HepG2 (cell line): ENCODE results near the gene TEDC2. TPM values are rescaled to one million over a fixed set of nuclear protein-coding genes. Genes with fewer than 3 reads are reported as not detected.
A peak's percentile ranks its signal among the peaks of the same experiment; 100 is the strongest.

Experiments used
- ATAC-seq: fragments of 200-7000 bp; cut with Tn5 transposase; 3 replicates; pipeline ENCODE4 v1.9.1; 2020; ENCODE audit warnings: mild to moderate bottlenecking, moderate library complexity
- BruUV-seq: library from RNA; stranded (reverse); fragments of 400-500 nt; replicated peaks from 2 replicates; lab custom pipeline; 2021; lab: Mats Ljungman, UMichigan
- CTCF ChIA-PET: fragments of 300-600 bp; formaldehyde crosslinking; extraction: SDS; loops from one replicate; lab custom pipeline; 2021; ENCODE audit warnings: low total read pairs, inconsistent platforms, low intra/inter-chr PET ratio; lab: Yijun Ruan, JAX
- POLR2A ChIA-PET: fragments of 350-600 bp; sonication (Branson Sonifier 250); formaldehyde crosslinking; loops from one replicate; lab custom pipeline; 2020; ENCODE audit warnings: antibody characterized with exemption, inconsistent platforms; lab: Yijun Ruan, JAX
- DNase-seq: peaks from one replicate; pipeline ENCODE4 v3.0.0-alpha.2; 2015; ENCODE audit warnings: low spot score
- FAIRE-seq: peaks from 3 replicates; lab custom pipeline; 2011; peaks lifted over from hg19 to GRCh38; lab: Jason Lieb, UNC
- H2AFZ ChIP-seq: one replicate; pipeline ENCODE4 v1.6.1; 2011; ENCODE audit warnings: low read length, inconsistent platforms
- H3K27ac ChIP-seq: fragments of 300-600 bp; 3 replicates; pipeline ENCODE4 v1.8.0; 2011; ENCODE audit warnings: mixed run types, mild to moderate bottlenecking, mixed read lengths, low read length, inconsistent platforms; ENCODE audit not compliant: insufficient read depth; ENCODE audit errors: extremely low read length
- H3K27me3 ChIP-seq, 2 experiments: fragments of 200-600 bp in 1 of 2; 2 replicates in 1 of 2; 3 replicates in 1 of 2; pipeline versions ENCODE4 v1.6.0 to v1.8.0; 2011; ENCODE audit warnings: low read length in 2 of 2, mild to moderate bottlenecking in 2 of 2, moderate library complexity in 2 of 2, inconsistent platforms in 1 of 2; ENCODE audit not compliant: insufficient read depth in 2 of 2, control insufficient read depth in 1 of 2
- H3K36me3 ChIP-seq, 2 experiments: fragments of 200-600 bp in 1 of 2; replicated peaks in 1 of 2; 2 replicates in 1 of 2; 3 replicates in 1 of 2; pipeline versions ENCODE4 v1.5.1 to v1.8.0; 2011; ENCODE audit warnings: low read length in 2 of 2, inconsistent platforms in 1 of 2; ENCODE audit not compliant: insufficient read depth in 2 of 2, control insufficient read depth in 1 of 2
- H3K4me1 ChIP-seq: 2 replicates; pipeline ENCODE4 v1.5.1; 2012; ENCODE audit warnings: low read length, inconsistent platforms; ENCODE audit not compliant: insufficient read depth
- H3K4me2 ChIP-seq: 2 replicates; pipeline ENCODE4 v1.6.0; 2011; ENCODE audit warnings: low read depth, low read length, inconsistent platforms
- H3K4me3 ChIP-seq, 3 experiments: fragments of 200-600 bp in 1 of 3; sonication (generic), shearing (Covaris generic) in 1 of 3; replicated peaks in 1 of 3; 2 replicates each; pipeline ENCODE4 v1.5.1; 2011 to 2016; ENCODE audit warnings: low read length in 3 of 3, inconsistent platforms in 2 of 3, low read depth in 2 of 3, mild to moderate bottlenecking in 2 of 3, control low read depth in 1 of 3, mixed read lengths in 1 of 3; ENCODE audit not compliant: insufficient read depth in 1 of 3
- H3K79me2 ChIP-seq: one replicate; pipeline ENCODE4 v1.6.1; 2011; ENCODE audit warnings: low read length, inconsistent platforms; ENCODE audit not compliant: insufficient read depth
- H3K9ac ChIP-seq: 2 replicates; pipeline ENCODE4 v1.6.0; 2011; ENCODE audit warnings: mild to moderate bottlenecking, low read depth, low read length, inconsistent platforms; ENCODE audit not compliant: insufficient read depth
- H3K9me3 ChIP-seq: 2 replicates; pipeline ENCODE4 v1.5.1; 2012; ENCODE audit warnings: mild to moderate bottlenecking, low read length
- H4K20me1 ChIP-seq: 2 replicates; pipeline ENCODE4 v1.6.0; 2011; ENCODE audit warnings: inconsistent platforms, mild to moderate bottlenecking, low read length, moderate library complexity; ENCODE audit not compliant: insufficient read depth
- NR2C2 ChIP-seq: sonication (generic); formaldehyde crosslinking; IDR thresholded peaks from 2 replicates; pipeline ENCODE4 v1.4.0; 2020; ENCODE audit warnings: missing genetic modification reagents, mild to moderate bottlenecking, moderate library complexity, borderline replicate concordance
- SIN3A ChIP-seq: IDR thresholded peaks from 2 replicates; pipeline ENCODE4 v1.6.1; 2011; ENCODE audit warnings: low read depth, mild to moderate bottlenecking, control low read depth, low read length, borderline replicate concordance
- STAG1 ChIP-seq: sonication (generic); formaldehyde crosslinking; IDR thresholded peaks from 2 replicates; pipeline ENCODE4 v1.4.0; 2020; ENCODE audit warnings: missing genetic modification reagents
- XRCC5 ChIP-seq: fragments of 200-400 bp; formaldehyde crosslinking; optimal IDR thresholded peaks from 2 replicates; pipeline ENCODE3; 2017; ENCODE audit warnings: mild to moderate bottlenecking, low read length
- ZNF251 ChIP-seq: sonication (generic); formaldehyde crosslinking; IDR thresholded peaks from 2 replicates; pipeline ENCODE4 v1.9.0; 2021; ENCODE audit warnings: mild to moderate bottlenecking, missing genetic modification reagents
- ZNF333 ChIP-seq: sonication (generic); formaldehyde crosslinking; IDR thresholded peaks from 2 replicates; pipeline ENCODE4 v1.4.0; 2020; ENCODE audit warnings: mild to moderate bottlenecking, missing genetic modification reagents, borderline replicate concordance
- ZNF746 ChIP-seq: sonication (generic); formaldehyde crosslinking; IDR thresholded peaks from 2 replicates; pipeline ENCODE4 v1.8.0; 2022; ENCODE audit warnings: mild to moderate bottlenecking, missing genetic modification reagents
- ZNF781 ChIP-seq: sonication (generic); formaldehyde crosslinking; IDR thresholded peaks from 2 replicates; pipeline ENCODE4 v1.5.1; 2020; ENCODE audit warnings: borderline replicate concordance, mild to moderate bottlenecking, missing genetic modification reagents; ENCODE audit errors: not compliant biosample characterization
- WGBS: methylation state at CpG from one replicate; pipeline ENCODE4 v1.1.6; 2017; ENCODE audit warnings: low lambda C conversion rate; 5-methylcytosine and 5-hydroxymethylcytosine counted together
- in situ Hi-C: cut with HindIII; loops from 2 replicates; pipeline ENCODE4 v1.10.0; 2017; ENCODE audit warnings: low pct_unique_long_range_greater_than_20kb; ENCODE audit not compliant: extremely low pct_ligation_motif_present
- intact Hi-C: fragments of 100-400 bp; cut with micrococcal nuclease; formaldehyde crosslinking; loops from one replicate; pipeline ENCODE4 v1.10.0; 2022; ENCODE audit not compliant: unreplicated experiment
- polyA plus RNA-seq, 8 experiments: library from polyadenylated mRNA; depleted of rRNA in 3 of 8; stranded (reverse) in 7 of 8; unstranded in 1 of 8; fragments of >200 nt; fragmentation: Illumina TruSeq in 4 of 8; extraction: Trizol in 4 of 8; gene quantifications; 2 replicates each; pipeline versions ENCODE4 v1.2.1 to v1.2.3, GENCODE V29; 2011 to 2016; ENCODE audit warnings: low read depth in 4 of 8, missing spikeins in 1 of 8, mixed read lengths in 1 of 8; ENCODE audit not compliant: insufficient read depth in 1 of 8
- total RNA-seq, 5 experiments: library from RNA; depleted of rRNA; stranded (reverse); fragments of >200 nt; fragmentation: Illumina TruSeq; extraction: Trizol; gene quantifications; 2 replicates each; pipeline ENCODE4 v1.2.3, GENCODE V29; 2016; ENCODE audit warnings: low read depth in 1 of 5
- TF ChIP-seq, protein P1 (sequence below): sonication (generic); formaldehyde crosslinking; IDR thresholded peaks from 2 replicates; pipeline ENCODE4; 2020; ENCODE audit warnings: missing genetic modification reagents, mild to moderate bottlenecking, borderline replicate concordance

The TEDC2 gene
- total and polyA plus RNA-seq, 2 of the 13 experiments (the other 11 are each of a cell fraction or from before 2014, with no cell fraction given), result 6.2 to 24.4 TPM

DNA sequence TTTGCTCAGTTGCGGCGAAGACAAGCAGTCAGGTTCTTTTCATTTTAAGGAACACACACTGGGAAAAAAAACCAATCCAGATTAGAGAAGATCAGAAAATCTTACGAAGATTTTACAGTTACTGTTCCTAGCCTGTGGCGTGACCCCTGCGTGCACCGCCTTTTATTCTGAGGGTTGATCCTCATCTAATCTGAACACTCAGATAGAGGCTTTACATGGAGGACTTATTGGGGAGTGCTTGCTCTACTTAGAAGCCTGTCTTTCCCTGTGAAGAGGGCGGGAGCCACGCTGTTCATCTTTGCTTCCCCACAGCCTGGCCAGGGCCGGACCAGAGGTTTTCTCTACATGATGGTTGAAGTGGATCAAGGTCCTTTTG is 16.4 kb downstream of the TEDC2 start:
- peak; percentile 12; the same call in 2 of the 3 replicates for ATAC-seq
- Histone ChIP-seq H4K20me1 (peaks cover 20% of the 10 kb centered on the region), H3K4me1 (peaks cover 63% of the 10 kb centered on the region), H3K36me3 (peaks cover 2 to 5% of the 10 kb centered on the region in 2 experiments; a peak in 2 of 5 replicates), H3K4me3 (peak overlapping the region; percentile 74 to 85 (median 79)), H2AFZ (no peak overlapping the region), H3K27ac (peak overlapping the region; percentile 53), H3K9me3 (no peaks in the 10 kb centered on the region), H3K27me3 (peaks cover 0 to 3% of the 10 kb centered on the region in 2 experiments; a peak in 2 of 5 replicates), H3K79me2 (peaks cover 27% of the 10 kb centered on the region), H3K9ac (peak overlapping the region; percentile 71; the same call in 1 of the 2 replicates), H3K4me2 (peak overlapping the region; percentile 88)
- DNase-seq, result no peak
- in situ Hi-C loops, result no loop called here
- intact Hi-C loops, result no loop called here
- ChIA-PET CTCF (no interaction called here), POLR2A (interaction anchor here (1.0 kb wide), 2 partner anchors 56 to 225 kb away, joined by 4 to 8 read pairs; partner anchors contain the start of gene ECI1)
- 47% methylated on average over 8 of the region's 9 CpGs for WGBS
- FAIRE-seq, result peak; percentile 85
- TF ChIP-seq ZNF251, result no peak
- 0 out of 2 replicates have a peak, but pooled peaks have one; percentile 6 for TF ChIP-seq SIN3A
- TF ChIP-seq ZNF746, result no peak
- TF ChIP-seq STAG1 (CRISPR knock-in tag), result no peak
- TF ChIP-seq, protein P1, sequence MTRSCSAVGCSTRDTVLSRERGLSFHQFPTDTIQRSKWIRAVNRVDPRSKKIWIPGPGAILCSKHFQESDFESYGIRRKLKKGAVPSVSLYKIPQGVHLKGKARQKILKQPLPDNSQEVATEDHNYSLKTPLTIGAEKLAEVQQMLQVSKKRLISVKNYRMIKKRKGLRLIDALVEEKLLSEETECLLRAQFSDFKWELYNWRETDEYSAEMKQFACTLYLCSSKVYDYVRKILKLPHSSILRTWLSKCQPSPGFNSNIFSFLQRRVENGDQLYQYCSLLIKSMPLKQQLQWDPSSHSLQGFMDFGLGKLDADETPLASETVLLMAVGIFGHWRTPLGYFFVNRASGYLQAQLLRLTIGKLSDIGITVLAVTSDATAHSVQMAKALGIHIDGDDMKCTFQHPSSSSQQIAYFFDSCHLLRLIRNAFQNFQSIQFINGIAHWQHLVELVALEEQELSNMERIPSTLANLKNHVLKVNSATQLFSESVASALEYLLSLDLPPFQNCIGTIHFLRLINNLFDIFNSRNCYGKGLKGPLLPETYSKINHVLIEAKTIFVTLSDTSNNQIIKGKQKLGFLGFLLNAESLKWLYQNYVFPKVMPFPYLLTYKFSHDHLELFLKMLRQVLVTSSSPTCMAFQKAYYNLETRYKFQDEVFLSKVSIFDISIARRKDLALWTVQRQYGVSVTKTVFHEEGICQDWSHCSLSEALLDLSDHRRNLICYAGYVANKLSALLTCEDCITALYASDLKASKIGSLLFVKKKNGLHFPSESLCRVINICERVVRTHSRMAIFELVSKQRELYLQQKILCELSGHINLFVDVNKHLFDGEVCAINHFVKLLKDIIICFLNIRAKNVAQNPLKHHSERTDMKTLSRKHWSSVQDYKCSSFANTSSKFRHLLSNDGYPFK (CRISPR knock-in tag), result no peak
- no peak for TF ChIP-seq XRCC5
- TF ChIP-seq NR2C2, result 0 out of 2 replicates have a peak, but pooled peaks have one; percentile 9
- TF ChIP-seq ZNF781 (CRISPR knock-in tag), result peak; percentile 50
- no peak for TF ChIP-seq ZNF333 (CRISPR knock-in tag)
- no TSS peak for BruUV-seq
